ENCODE data around the gene AP1AR. TPM values are rescaled to one million over a fixed set of nuclear protein-coding genes. Genes with fewer than 3 reads are reported as not detected.
"Not testable (repeated sequence)": the region's sequence is repeated elsewhere in the genome, so short reads cannot be mapped to it uniquely, and the experiment has no call there.

The AP1AR gene
- total RNA-seq, 4 donors from 2014 or later, result 13.2 to 22.6 (median 15.3) TPM

DNA sequence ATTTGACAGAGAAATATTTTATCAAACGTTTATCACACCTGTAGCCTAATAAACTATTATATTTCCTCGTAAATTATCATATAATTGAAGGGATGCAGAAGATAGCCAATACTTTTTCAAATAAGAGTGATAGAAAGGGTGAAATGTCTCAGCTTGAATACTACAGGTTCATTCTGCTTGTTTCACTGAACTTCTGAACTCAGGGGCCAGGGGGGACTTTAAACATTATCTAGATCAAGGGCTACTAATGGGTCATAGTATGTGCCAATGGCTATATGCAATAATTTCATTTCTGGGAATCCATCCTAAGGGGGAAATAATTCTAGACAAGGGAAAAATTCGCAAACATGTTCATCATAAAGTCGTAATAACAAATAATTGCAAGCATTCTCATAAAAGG, 68.1 kb downstream of the AP1AR start:
- DNase-seq (ENCODE audit: low spot score) (no peak), ATAC-seq (ENCODE audit: low FRiP score) (no peak)
- TF ChIP-seq, protein P1, sequence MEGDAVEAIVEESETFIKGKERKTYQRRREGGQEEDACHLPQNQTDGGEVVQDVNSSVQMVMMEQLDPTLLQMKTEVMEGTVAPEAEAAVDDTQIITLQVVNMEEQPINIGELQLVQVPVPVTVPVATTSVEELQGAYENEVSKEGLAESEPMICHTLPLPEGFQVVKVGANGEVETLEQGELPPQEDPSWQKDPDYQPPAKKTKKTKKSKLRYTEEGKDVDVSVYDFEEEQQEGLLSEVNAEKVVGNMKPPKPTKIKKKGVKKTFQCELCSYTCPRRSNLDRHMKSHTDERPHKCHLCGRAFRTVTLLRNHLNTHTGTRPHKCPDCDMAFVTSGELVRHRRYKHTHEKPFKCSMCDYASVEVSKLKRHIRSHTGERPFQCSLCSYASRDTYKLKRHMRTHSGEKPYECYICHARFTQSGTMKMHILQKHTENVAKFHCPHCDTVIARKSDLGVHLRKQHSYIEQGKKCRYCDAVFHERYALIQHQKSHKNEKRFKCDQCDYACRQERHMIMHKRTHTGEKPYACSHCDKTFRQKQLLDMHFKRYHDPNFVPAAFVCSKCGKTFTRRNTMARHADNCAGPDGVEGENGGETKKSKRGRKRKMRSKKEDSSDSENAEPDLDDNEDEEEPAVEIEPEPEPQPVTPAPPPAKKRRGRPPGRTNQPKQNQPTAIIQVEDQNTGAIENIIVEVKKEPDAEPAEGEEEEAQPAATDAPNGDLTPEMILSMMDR (IDR thresholded peaks at IDR 0.05), result no peak

DNA sequence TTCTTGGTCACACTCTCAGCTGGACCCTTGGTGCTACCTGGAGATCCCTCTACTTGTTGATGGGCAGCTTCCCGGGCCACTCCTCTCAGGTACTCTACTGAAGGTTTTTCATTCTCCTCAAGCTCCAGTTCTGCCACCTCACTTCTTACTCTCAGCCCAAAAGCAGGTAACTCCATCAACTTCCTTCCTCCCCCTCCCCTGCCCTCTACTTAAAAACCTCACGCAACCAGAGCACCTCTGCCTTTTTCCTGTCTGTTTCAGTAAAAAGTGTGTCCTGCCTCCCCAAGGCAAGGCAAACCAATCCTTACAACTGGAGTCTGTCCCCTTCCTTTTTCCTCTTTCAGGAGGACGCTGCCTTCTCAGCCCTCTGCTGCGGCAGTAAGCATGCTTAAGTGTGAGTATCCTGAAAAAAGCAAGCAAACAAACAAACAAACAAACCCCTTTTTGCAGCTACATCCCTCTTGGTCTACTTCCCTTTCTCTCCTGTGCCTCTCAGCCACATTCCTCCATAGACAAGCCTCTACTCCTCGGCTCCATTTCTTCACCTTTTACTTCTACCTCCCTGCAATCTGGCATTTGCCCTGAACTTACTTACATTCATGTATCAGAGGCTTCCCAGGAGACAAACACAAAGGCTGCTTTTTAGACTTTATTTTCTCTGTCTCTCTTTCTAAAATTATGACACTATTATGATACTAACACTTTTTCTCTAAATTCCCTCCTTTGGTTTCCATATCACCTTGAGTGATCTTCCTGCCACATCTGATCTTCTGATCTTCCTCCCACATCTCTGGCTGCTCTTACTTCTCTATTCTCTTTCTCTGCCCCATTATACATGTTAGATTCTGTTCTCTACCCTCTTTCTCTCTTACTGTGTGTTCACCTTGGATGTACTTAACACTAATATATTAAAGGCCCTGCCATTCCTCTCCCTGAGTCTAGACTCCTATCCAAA, 71.0 kb downstream of the AP1AR start:
- TF ChIP-seq, protein P1 (IDR thresholded peaks at IDR 0.05), result no peak
- no peak for ATAC-seq (ENCODE audit: low FRiP score)

DNA sequence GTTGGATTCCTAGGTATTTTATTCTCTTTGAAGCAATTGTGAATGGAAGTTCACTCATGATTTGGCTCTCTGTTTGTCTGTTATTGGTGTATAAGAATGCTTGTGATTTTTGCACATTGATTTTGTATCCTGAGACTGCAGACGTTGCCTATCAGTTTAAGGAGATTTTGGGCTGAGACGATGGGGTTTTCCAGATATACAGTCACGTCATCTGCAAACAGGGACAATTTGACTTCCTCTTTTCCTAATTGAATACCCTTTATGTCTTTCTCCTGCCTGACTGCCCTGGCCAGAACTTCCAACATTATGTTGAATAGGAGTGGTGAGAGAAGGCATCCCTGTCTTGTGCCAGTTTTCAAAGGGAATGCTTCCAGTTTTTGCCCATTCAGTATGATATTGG, 73.9 kb downstream of the AP1AR start:
- not testable (repeated sequence) for DNase-seq (ENCODE audit: low spot score); ATAC-seq (ENCODE audit: low FRiP score)

More for the DNA sequence above, 71.0 kb downstream of the AP1AR start:
- no peak for DNase-seq (ENCODE audit: low spot score)

DNA sequence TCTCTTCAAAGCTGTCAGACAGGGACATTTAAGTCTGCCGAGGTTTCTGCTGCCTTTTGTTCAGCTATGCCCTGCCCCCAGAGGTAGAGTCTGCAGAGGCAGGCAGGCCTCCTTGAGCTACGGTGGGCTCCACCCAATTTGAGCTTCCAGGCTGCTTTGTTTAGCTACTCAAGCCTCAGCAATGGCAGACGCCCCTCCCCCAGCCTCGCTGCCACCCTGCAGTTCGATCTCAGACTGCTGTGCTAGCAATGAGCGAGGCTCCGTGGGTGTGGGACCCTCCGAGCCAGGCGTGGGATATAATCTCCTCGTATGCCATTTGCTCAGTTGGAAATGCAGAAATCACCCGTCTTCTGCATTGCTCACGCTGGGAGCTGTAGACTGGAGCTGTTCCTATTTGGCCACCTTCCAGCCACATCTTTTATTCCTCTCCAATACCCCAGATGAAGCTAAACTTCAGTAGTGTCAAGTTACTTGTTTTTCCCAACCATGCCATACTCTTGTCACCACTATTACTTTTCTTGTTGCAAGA, 77.7 kb downstream of the AP1AR start:
- ATAC-seq (ENCODE audit: low FRiP score), result peak; percentile 62

DNA sequence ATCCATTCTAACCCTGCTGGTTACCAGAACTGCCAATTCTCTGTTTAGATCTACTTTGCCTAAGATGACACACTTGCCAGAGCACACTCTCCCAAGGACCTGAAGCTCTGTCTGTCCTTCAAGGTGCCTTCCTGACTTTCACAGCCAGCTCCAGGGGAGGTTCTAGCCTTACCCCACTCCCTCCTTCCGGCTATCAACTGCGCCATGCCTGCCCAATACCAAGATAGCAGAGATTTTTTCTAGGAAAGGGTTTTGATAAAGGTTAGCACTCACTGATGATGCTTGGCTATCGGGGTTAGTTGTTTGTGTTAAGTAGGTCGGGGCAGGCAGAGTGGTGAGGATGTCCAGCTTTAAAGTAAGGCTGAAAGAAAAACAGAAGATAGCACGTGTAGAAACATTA, 79.9 kb downstream of the AP1AR start:
- DNase-seq (ENCODE audit: low spot score), result no peak
- TF ChIP-seq, protein P1 (IDR thresholded peaks at IDR 0.05), result no peak
- no peak for ATAC-seq (ENCODE audit: low FRiP score)

More for the DNA sequence above, 77.7 kb downstream of the AP1AR start:
- DNase-seq (ENCODE audit: low spot score), result not testable (repeated sequence)

DNA sequence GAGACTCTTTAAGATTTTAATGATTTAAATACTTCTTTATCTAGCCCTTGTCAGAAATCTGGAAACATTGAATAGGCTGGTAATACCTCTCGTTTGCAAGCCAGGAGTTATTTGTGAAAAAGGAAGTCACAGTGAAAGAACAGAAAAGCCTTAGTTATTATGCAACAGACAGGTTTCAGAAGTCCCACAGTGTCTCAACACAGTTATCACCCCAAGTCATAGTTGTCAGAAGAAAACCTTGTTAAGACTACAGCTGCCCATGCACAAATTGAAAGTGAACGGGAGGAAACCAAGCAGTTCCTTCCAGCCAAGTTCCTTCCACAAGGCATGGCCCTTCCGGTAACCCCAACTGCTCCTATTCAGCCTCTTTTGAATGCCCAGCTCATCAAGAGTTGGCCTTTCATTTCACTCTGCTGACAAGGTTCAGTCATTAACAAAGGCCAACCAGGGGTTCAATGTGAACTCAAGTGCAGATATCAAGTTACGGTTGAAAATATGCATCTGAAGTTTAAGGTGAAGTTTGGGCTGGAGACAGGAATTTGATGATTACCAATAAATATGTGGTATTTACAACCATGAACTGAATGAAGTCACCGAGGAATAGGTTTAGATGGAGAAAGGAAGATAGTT, 81.1 kb downstream of the AP1AR start:
- no peak for DNase-seq (ENCODE audit: low spot score)
- TF ChIP-seq, protein P1 (IDR thresholded peaks at IDR 0.05), result no peak
- ATAC-seq (ENCODE audit: low FRiP score), result no peak

DNA sequence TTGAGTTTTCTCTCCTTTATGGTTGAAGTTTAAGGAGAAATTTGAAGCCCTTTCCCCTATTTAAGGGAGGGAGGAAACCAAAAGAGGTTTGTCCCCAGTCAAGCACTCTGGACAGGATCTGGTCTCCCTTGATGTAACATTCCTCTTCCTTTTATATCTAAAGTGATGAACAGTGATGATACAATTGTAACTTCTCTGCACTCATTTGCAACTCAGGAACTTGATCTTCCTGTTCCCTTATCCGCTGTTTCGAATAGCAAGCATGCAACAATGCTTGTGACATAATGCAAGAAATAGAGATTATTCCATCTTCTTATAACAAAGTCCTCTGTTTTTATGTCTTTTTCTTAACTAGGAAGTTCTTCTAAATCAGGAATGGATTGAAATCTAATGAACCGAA, 83.9 kb downstream of the AP1AR start:
- DNase-seq (ENCODE audit: low spot score) (no peak), ATAC-seq (ENCODE audit: low FRiP score) (no peak)
- TF ChIP-seq, protein P1 (IDR thresholded peaks at IDR 0.05), result no peak
